ENCODE measurements around the gene FMO3.

GRCh38 chr1:171082606-171083005 lies 8.1 kb upstream of the FMO3 start:
- no peak for TF ChIP-seq EZH2phosphoT487 (IDR thresholded peaks at IDR 0.05; ENCODE audit: borderline replicate concordance)
- TF ChIP-seq CTCF (IDR thresholded peaks at IDR 0.05 in 2 of 3, conservative IDR thresholded peaks at IDR 0.05 in 1 of 3; ENCODE audit: borderline replicate concordance in 1 of 3, insufficient read depth in 1 of 3, low read depth in 2 of 3, low read length in 2 of 3): no peak
- no peak for TF ChIP-seq POLR2A (IDR thresholded peaks at IDR 0.05; ENCODE audit: borderline replicate concordance, extremely low read depth, insufficient read depth, insufficient read length)
- TF ChIP-seq ZFX (IDR thresholded peaks at IDR 0.05): no peak
- no peak for TF ChIP-seq ATF3 (IDR thresholded peaks at IDR 0.05)
- TF ChIP-seq CBX3 (IDR thresholded peaks at IDR 0.05; ENCODE audit: low read depth): no peak
- TF ChIP-seq POLR2AphosphoS5 (IDR thresholded peaks at IDR 0.05; ENCODE audit: low read depth, low read length): no peak
- no peak for TF ChIP-seq SIN3A (IDR thresholded peaks at IDR 0.05; ENCODE audit: low read depth)

Data from HCT116 (cell line).